ENCODE data around the gene TMEM131L. TPM values are rescaled to one million over a fixed set of nuclear protein-coding genes. Genes with fewer than 3 reads are reported as not detected.
A peak's percentile ranks its signal among the peaks of the same experiment; 100 is the strongest.

The TMEM131L gene
- total RNA-seq, 1 experiment from 2014 or later, result 14.6 TPM

DNA sequence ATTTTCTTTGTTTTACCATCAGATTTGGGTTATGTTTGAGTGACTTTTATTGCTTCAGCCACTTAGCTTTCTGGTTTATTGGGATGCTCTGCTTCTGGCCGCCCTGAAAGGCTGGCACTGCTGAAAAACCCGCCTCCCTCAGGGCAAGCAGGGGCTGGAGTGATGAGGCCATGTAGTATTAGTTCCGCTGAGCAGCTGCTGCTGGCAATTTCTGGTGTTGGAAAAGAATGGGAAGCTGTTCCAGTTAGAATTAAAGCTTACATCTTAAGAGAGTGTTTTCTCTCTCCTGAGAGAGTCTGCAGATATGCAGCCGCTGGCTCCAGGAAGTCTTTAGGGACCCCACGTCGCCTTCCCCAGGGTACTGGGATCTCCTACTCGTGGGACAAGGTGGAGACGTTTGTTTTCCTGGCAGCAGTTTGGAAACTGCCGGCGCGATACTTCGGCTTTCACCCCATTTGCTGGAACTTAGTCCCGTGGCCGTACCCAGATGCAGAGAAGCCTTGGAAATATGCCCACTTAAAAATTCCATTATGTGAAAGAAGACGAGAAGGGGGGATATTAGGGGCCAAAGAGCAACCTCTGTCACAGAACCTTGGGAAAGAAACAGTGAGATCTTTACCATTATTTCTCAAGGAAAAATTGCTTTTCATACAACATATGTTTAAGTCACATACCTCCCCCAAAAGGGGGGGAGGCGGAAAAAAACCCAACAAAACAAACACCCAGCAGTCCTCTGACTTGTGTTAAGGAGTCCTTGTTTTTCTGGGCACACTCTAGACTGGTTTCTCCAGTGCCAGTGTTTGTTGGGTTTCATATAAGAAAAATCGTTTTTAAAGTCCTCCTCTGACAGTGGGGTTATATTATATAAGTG lies 72.6 kb downstream of the TMEM131L start:
- no peak overlapping the region for H3T11ph ChIP-seq (ENCODE audit: low read length)
- no peak overlapping the region for H2BK5ac ChIP-seq (ENCODE audit: insufficient read length, low read length)
- no peaks in the 10 kb centered on the region for H3K27me3 ChIP-seq (ENCODE audit: insufficient read depth, low read length)
- H2AK5ac ChIP-seq (ENCODE audit: insufficient read length, low read length), result no peak overlapping the region
- no peak overlapping the region for H3K9ac ChIP-seq (ENCODE audit: extremely low read depth, insufficient read length, low read length)
- no peak overlapping the region for H2BK15ac ChIP-seq (ENCODE audit: low read depth, low read length)
- H2BK12ac ChIP-seq (ENCODE audit: insufficient read length, low read depth, low read length), result no peak overlapping the region
- TF ChIP-seq, protein P1, sequence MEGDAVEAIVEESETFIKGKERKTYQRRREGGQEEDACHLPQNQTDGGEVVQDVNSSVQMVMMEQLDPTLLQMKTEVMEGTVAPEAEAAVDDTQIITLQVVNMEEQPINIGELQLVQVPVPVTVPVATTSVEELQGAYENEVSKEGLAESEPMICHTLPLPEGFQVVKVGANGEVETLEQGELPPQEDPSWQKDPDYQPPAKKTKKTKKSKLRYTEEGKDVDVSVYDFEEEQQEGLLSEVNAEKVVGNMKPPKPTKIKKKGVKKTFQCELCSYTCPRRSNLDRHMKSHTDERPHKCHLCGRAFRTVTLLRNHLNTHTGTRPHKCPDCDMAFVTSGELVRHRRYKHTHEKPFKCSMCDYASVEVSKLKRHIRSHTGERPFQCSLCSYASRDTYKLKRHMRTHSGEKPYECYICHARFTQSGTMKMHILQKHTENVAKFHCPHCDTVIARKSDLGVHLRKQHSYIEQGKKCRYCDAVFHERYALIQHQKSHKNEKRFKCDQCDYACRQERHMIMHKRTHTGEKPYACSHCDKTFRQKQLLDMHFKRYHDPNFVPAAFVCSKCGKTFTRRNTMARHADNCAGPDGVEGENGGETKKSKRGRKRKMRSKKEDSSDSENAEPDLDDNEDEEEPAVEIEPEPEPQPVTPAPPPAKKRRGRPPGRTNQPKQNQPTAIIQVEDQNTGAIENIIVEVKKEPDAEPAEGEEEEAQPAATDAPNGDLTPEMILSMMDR (conservative IDR thresholded peaks at IDR 0.05), result no peak
- no peak overlapping the region for H2AFZ ChIP-seq (ENCODE audit: low read length)
- H3K27ac ChIP-seq (ENCODE audit: insufficient read length, low read depth, low read length), result no peak overlapping the region
- H2BK120ac ChIP-seq (ENCODE audit: low read depth, low read length, poor library complexity, severe bottlenecking), result no peak overlapping the region
- H3K23ac ChIP-seq (ENCODE audit: insufficient read length, low read depth, low read length), result no peak overlapping the region
- no peak overlapping the region for H3K4me3 Mint-ChIP-seq
- DNase-seq, result no peak
- H4K8ac ChIP-seq (replicated peaks; ENCODE audit: insufficient read length, low read depth, low read length), result no peak overlapping the region
- H3K23me2 ChIP-seq (ENCODE audit: insufficient read length, low read depth, low read length, poor library complexity, severe bottlenecking), result no peaks in the 10 kb centered on the region
- H3K27me3 Mint-ChIP-seq (ENCODE audit: low read depth), result no peaks in the 10 kb centered on the region
- H2BK20ac ChIP-seq (ENCODE audit: low read depth, low read length, poor library complexity, severe bottlenecking), result no peak overlapping the region
- no CpG with 5 or more reads among the region's 17 CpGs for whole genome bisulfite sequencing (ENCODE audit: extremely low coverage, insufficient read length, low lambda C conversion rate)
- peaks cover 15% of the 10 kb centered on the region for H3K4me1 ChIP-seq (ENCODE audit: insufficient read depth, low read length)
- peak overlapping the region in 2 of 3 experiments; percentile 21 to 78; a peak in 2 of 7 replicates for H3K27ac Mint-ChIP-seq
- peaks cover 2 to 6% (median 2%) of the 10 kb centered on the region in 3 experiments; a peak in 4 of 7 replicates for H3K36me3 Mint-ChIP-seq (ENCODE audit: insufficient read depth in 1 of 3, low read depth in 3 of 3)
- H4K5ac ChIP-seq (ENCODE audit: insufficient read length, low read depth, low read length), result no peak overlapping the region
- no peak overlapping the region for H3K18ac ChIP-seq (ENCODE audit: insufficient read length, low read depth, low read length)
- H3K79me1 ChIP-seq (ENCODE audit: insufficient read depth, low read depth, low read length, poor library complexity, severe bottlenecking), result no peaks in the 10 kb centered on the region
- peaks cover 51 to 66% of the 10 kb centered on the region in 2 experiments for H3K4me1 Mint-ChIP-seq
- no peaks in the 10 kb centered on the region for H3K79me2 ChIP-seq (ENCODE audit: insufficient read depth, low read length)
- no peaks in the 10 kb centered on the region; a peak in 1 of 5 replicates for H3K9me3 Mint-ChIP-seq
- H4K91ac ChIP-seq (ENCODE audit: insufficient read length, low read depth, low read length), result peak overlapping the region; percentile 6
- H3K56ac ChIP-seq (ENCODE audit: insufficient read length, low read depth, low read length), result no peak overlapping the region
- no peak overlapping the region for H3K4ac ChIP-seq (ENCODE audit: low read depth, low read length)
- no peak overlapping the region for H3K4me2 ChIP-seq (ENCODE audit: insufficient read depth, insufficient read length, low read length)
- H3K14ac ChIP-seq (ENCODE audit: insufficient read depth, low read length), result no peak overlapping the region
- H3K9me3 ChIP-seq (ENCODE audit: control insufficient read depth, low read depth, low read length), result no peaks in the 10 kb centered on the region
- no peaks in the 10 kb centered on the region for H4K20me1 ChIP-seq (ENCODE audit: control insufficient read depth, insufficient read depth, insufficient read length)

Measured in H9 (cell line).